ENCODE results near the gene ANO8.

GRCh38 chr19:17304386-17305215 is 30.1 kb downstream of the ANO8 start:
- no peak for TF ChIP-seq SIN3A (conservative IDR thresholded peaks at IDR 0.05 in 1 of 2, IDR thresholded peaks at IDR 0.05 in 1 of 2; ENCODE audit: low read depth in 1 of 2, low read length in 2 of 2)
- no peak for TF ChIP-seq POLR2A (IDR thresholded peaks at IDR 0.05; ENCODE audit: control extremely low read depth in 1 of 2, low read depth in 2 of 2, low read length in 2 of 2)
- TF ChIP-seq RAD21 (IDR thresholded peaks at IDR 0.05 in 1 of 2, conservative IDR thresholded peaks at IDR 0.05 in 1 of 2; ENCODE audit: low read depth in 2 of 2, low read length in 2 of 2) = no peak
- no peak for TF ChIP-seq MAFK (IDR thresholded peaks at IDR 0.05; ENCODE audit: low read depth, low read length)
- TF ChIP-seq CTCF (IDR thresholded peaks at IDR 0.05; ENCODE audit: control extremely low read depth in 1 of 3, insufficient read depth in 1 of 3, low read depth in 1 of 3, low read length in 3 of 3) = no peak
- TF ChIP-seq EP300 (IDR thresholded peaks at IDR 0.05; ENCODE audit: borderline replicate concordance in 1 of 2, low read depth in 2 of 2, low read length in 2 of 2) = no peak
- TF ChIP-seq POLR2AphosphoS5 (IDR thresholded peaks at IDR 0.05; ENCODE audit: low read depth, low read length) = no peak
- TF ChIP-seq EZH2 (IDR thresholded peaks at IDR 0.05; ENCODE audit: low read depth, low read length, severe bottlenecking) = no peak
- TF ChIP-seq ATF2 (IDR thresholded peaks at IDR 0.05; ENCODE audit: low read length) = no peak
- no peak for TF ChIP-seq YY1 (IDR thresholded peaks at IDR 0.05; ENCODE audit: low read depth, low read length)
- no peak for TF ChIP-seq SIRT6 (IDR thresholded peaks at IDR 0.05; ENCODE audit: low read length)
- no peak for TF ChIP-seq SRF (IDR thresholded peaks at IDR 0.05; ENCODE audit: low read depth, low read length)
- no peak for TF ChIP-seq RFX5 (IDR thresholded peaks at IDR 0.05; ENCODE audit: borderline replicate concordance, low read depth, low read length)

Data from H1 (cell line).